Uterus (tissue), 4 donors: ENCODE measurements around the gene NFKBIZ. TPM values are rescaled to one million over a fixed set of nuclear protein-coding genes. Genes with fewer than 3 reads are reported as not detected.
A peak's percentile ranks its signal among the peaks of the same experiment; 100 is the strongest.

Experiments used
- DNase-seq, 2 donors: peaks; one replicate each; pipeline ENCODE4 v3.0.0-alpha.2; 2019 to 2020
- H3K27ac ChIP-seq, 2 donors: fragments of 200-600 bp; sonication (generic); 1 replicate in 1 of 2; 2 replicates in 1 of 2; pipeline ENCODE4 v1.5.1; 2016 to 2018
- H3K27me3 ChIP-seq, 2 donors: fragments of 200-600 bp; sonication (generic); one replicate each; pipeline ENCODE4 v1.5.1; 2018 to 2019; ENCODE audit warnings: control low read depth in 1 of 2
- H3K36me3 ChIP-seq, 2 donors: fragments of 200-600 bp; sonication (generic); one replicate each; pipeline ENCODE4 v1.5.1; 2019; ENCODE audit warnings: control low read depth in 1 of 2
- H3K4me1 ChIP-seq, 2 donors: fragments of 200-600 bp; sonication (generic); one replicate each; pipeline ENCODE4 v1.5.1; 2018 to 2019; ENCODE audit warnings: control low read depth in 1 of 2
- H3K4me3 ChIP-seq, 2 donors: fragments of 200-600 bp; sonication (generic); 1 replicate in 1 of 2; 2 replicates in 1 of 2; pipeline ENCODE4 v1.5.1; 2018 to 2019; ENCODE audit warnings: mild to moderate bottlenecking in 1 of 2
- H3K9me3 ChIP-seq, 2 donors: fragments of 200-600 bp; sonication (generic); one replicate each; pipeline ENCODE4 v1.5.1; 2019; ENCODE audit warnings: control low read depth in 1 of 2
- CTCF ChIP-seq, 4 experiments: fragments of 200-600 bp in 2 of 4; fragments of 450-650 bp in 2 of 4; sonication (generic) in 2 of 4; IDR thresholded peaks; one replicate each; pipeline ENCODE4 v1.5.1; 2016 to 2019; ENCODE audit warnings: antibody characterized with exemption in 4 of 4, mild to moderate bottlenecking in 2 of 4, moderate library complexity in 1 of 4
- POLR2A ChIP-seq, 2 donors: fragments of 450-650 bp; IDR thresholded peaks; one replicate each; pipeline ENCODE4 v1.6.1; 2016; ENCODE audit warnings: antibody characterized with exemption in 2 of 2, mild to moderate bottlenecking in 1 of 2, moderate library complexity in 1 of 2
- intact Hi-C: fragments of 100-400 bp; cut with DNase I; formaldehyde crosslinking; loops from one replicate; pipeline ENCODE4 v1.15.1; 2023; ENCODE audit warnings: low total_unique reads
- total RNA-seq, 4 donors: library from RNA; depleted of rRNA in 3 of 4; stranded (reverse); fragments of >200 nt in 3 of 4; gene quantifications; one replicate each; pipeline versions ENCODE4 v1.1.0 to v1.2.4, GENCODE V29; 2014 to 2023
- donor health status: DM: yes; HTN: yes; CAD: no.

The NFKBIZ gene
- total RNA-seq, 4 donors from 2014 or later = 10.2 to 119 (median 58.9) TPM

- peak overlapping the region; percentile 87 to 90 for H3K4me3 ChIP-seq
These were observed 1.1 kb downstream of the NFKBIZ start for GRCh38 chr3:101850246-101851051.

GRCh38 chr3:101851072-101851770 lies 1.9 kb downstream of the NFKBIZ start:
- DNase-seq = no peak
- Histone ChIP-seq H3K27ac (peak overlapping the region; percentile 94 to 98), H3K4me3 (peak overlapping the region; percentile 87 to 90), H3K27me3 (no peaks in the 10 kb centered on the region), H3K9me3 (no peaks in the 10 kb centered on the region), H3K36me3 (no peaks in the 10 kb centered on the region), H3K4me1 (peaks cover 0 to 8% of the 10 kb centered on the region in 2 donors)
- TF ChIP-seq CTCF (IDR thresholded peaks at IDR 0.05) (no peak), POLR2A (IDR thresholded peaks at IDR 0.05) (no peak)
- intact Hi-C loops = no loop called here

More at GRCh38 chr3:101850246-101851051, 1.1 kb downstream of the NFKBIZ start:
- Histone ChIP-seq H3K36me3 (no peaks in the 10 kb centered on the region), H3K4me1 (peaks cover 0 to 8% of the 10 kb centered on the region in 2 donors), H3K27ac (peak overlapping the region; percentile 94 to 98), H3K9me3 (no peaks in the 10 kb centered on the region), H3K27me3 (no peaks in the 10 kb centered on the region)
- no peak for DNase-seq
- TF ChIP-seq POLR2A (IDR thresholded peaks at IDR 0.05) (peak; percentile 8 to 17), CTCF (IDR thresholded peaks at IDR 0.05) (peak in 1 of 4 experiments; percentile 9)
- intact Hi-C loops = no loop called here

GRCh38 chr3:101851850-101852714 lies 2.8 kb downstream of the NFKBIZ start:
- intact Hi-C loops = no loop called here
- no peaks in the 10 kb centered on the region for H3K36me3 ChIP-seq
- peak overlapping the region; percentile 94 to 98 for H3K27ac ChIP-seq

More at GRCh38 chr3:101851850-101852714, 2.8 kb downstream of the NFKBIZ start:
- TF ChIP-seq POLR2A (IDR thresholded peaks at IDR 0.05) = no peak
- no peak for TF ChIP-seq CTCF (IDR thresholded peaks at IDR 0.05)
- Histone ChIP-seq H3K9me3 (no peaks in the 10 kb centered on the region), H3K4me1 (peaks cover 0 to 8% of the 10 kb centered on the region in 2 donors), H3K4me3 (peak overlapping the region in 1 of 2 donors; percentile 90), H3K27me3 (no peaks in the 10 kb centered on the region)
- DNase-seq = no peak
